Measurements from ENCODE around the gene NDUFB10. TPM values are rescaled to one million over a fixed set of nuclear protein-coding genes. Genes with fewer than 3 reads are reported as not detected.
A peak's percentile ranks its signal among the peaks of the same experiment; 100 is the strongest.
"Not testable (repeated sequence)": the region's sequence is repeated elsewhere in the genome, so short reads cannot be mapped to it uniquely, and the experiment has no call there.

The NDUFB10 gene
- total RNA-seq, 2 donors from 2014 or later = 39.2 to 86.1 TPM

DNA sequence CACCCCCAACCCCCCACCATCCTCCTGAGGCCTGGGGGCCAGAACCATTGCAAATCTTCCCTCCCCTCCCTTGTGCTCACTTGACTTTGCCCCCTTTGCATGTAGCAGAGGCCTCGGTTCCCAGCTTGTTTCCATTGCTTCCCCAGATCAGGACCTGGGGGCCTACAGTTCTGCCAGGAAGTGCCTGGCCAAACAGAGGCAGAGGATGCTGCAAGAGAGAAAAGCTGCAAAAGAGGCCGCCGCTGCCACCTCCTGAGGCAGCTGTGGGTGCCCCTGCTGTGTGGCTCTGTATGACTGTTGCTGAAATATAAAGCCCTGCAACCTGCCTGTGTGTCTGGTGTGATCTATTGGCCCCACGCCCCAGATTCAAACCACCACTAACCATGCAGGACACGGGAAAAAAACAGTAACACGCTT, 2.3 kb downstream of the NDUFB10 start:
- Histone ChIP-seq H3K9me3 (no peaks in the 10 kb centered on the region), H3K36me3 (replicated peaks in 1 of 2; ENCODE audit: insufficient read depth in 1 of 2, low read depth in 2 of 2) (peaks cover 4 to 8% of the 10 kb centered on the region in 2 donors), H3K4me3 (no peak overlapping the region), H3K27me3 (no peaks in the 10 kb centered on the region), H3K4me1 (peaks cover 50% of the 10 kb centered on the region), H3K27ac (no peak overlapping the region)
- TF ChIP-seq POLR2A (IDR thresholded peaks at IDR 0.05) = no peak
- TF ChIP-seq, protein P1, sequence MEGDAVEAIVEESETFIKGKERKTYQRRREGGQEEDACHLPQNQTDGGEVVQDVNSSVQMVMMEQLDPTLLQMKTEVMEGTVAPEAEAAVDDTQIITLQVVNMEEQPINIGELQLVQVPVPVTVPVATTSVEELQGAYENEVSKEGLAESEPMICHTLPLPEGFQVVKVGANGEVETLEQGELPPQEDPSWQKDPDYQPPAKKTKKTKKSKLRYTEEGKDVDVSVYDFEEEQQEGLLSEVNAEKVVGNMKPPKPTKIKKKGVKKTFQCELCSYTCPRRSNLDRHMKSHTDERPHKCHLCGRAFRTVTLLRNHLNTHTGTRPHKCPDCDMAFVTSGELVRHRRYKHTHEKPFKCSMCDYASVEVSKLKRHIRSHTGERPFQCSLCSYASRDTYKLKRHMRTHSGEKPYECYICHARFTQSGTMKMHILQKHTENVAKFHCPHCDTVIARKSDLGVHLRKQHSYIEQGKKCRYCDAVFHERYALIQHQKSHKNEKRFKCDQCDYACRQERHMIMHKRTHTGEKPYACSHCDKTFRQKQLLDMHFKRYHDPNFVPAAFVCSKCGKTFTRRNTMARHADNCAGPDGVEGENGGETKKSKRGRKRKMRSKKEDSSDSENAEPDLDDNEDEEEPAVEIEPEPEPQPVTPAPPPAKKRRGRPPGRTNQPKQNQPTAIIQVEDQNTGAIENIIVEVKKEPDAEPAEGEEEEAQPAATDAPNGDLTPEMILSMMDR (IDR thresholded peaks at IDR 0.05) = no peak
- no peak for DNase-seq
- intact Hi-C loops (cut with DNase I) = no loop called here
- no peak for ATAC-seq
- 44 to 45% methylated on average over 4 to 6 of the region's 6 CpGs for WGBS, 2 donors

DNA sequence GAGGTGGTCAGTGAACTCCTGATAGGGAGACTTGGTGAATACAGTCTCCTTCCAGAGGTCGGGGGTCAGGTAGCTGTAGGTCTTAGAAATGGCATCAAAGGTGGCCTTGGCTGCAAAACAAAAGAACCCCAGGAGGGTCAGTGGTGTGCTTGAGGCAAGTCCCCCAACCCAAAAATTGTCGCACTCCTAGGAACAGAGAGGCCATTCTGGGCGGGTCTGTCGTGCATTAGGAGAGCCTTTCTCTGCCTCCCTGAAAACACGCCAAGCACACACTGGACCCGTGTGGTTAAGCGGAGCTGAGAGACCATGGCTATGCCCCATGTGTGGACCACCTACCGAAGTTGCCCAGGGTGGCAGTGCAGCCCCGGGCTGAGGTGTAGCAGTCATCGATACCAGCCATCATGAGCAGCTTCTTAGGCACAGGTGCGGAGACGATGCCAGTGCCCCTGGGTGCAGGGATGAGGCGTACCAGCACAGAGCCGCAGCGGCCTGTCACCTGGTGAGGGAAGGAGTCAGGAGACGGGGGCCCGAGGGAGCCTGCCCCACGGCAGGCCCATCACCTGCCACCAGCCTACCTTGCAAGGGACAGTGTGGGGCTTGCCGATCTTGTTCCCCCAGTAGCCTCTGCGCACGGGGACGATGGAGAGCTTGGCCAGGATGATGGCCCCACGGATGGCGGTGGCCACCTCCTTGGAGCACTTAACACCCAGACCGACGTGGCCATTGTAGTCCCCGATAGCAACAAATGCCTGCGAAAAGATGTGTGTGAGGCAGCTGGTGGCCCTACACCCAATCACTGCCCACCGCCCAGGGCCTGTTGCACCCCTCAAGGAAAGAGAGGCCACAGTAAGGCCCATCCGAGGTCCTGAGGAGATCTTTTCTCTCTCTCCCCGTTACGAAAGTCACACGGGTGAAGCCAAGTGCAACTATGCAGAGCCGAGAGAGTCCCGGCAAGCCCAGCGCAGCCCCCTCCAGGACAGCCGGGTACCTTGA, 3.1 kb downstream of the NDUFB10 start:
- WGBS, 2 donors = 72 to 80% methylated on average over 14 to 33 of the region's 37 CpGs
- peaks cover 50% of the 10 kb centered on the region for H3K4me1 ChIP-seq
- H3K9me3 ChIP-seq; H3K27me3 ChIP-seq; H3K36me3 ChIP-seq (replicated peaks in 1 of 2; ENCODE audit: insufficient read depth in 1 of 2, low read depth in 2 of 2); ATAC-seq; DNase-seq; intact Hi-C loops (cut with DNase I): not testable (repeated sequence)
- H3K27ac ChIP-seq = peak overlapping the region in 3 of 4 donors; percentile 3 to 97 (median 21)
- peak overlapping the region in 1 of 2 donors; percentile 68 for H3K4me3 ChIP-seq

DNA sequence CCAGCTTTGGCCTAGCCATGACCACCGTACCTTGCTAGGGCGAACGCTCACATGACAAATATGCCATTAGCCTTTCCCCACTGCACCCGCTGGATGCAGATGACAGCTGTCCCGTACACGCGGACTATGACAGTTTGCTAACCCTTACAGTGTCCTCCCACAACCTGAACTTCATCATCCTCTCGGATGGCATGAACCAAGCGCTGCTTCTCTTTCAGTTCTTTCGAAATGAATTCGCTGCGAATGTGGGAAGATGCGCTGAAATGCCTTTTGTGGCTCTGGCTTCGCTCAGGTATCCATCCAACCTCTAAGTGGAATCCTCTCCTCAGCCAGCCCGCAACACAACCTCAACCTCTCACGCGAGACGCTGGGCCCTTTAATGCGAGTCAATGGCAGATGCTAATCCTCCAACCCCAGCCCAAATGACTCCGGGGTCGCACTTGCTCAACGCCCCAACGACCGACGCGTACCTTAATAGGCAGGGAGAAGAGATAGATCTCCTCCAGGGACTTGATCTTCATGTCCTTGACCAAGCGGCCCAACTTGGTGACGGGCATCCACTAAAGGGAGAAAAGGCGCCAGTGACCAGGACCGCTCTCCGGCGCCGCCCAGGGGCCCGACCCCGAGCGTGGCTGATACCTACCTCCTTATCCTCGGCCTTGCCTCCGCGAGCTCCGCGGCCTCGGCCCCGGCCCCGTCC, 4.6 kb downstream of the NDUFB10 start:
- H3K27me3 ChIP-seq = no peaks in the 10 kb centered on the region
- H3K27ac ChIP-seq = peak overlapping the region; percentile 90 to 97 (median 95)
- TF ChIP-seq, protein P1 (IDR thresholded peaks at IDR 0.05) = peak in 3 of 7 experiments; percentile 15 to 30 (median 15)
- TF ChIP-seq POLR2A (IDR thresholded peaks at IDR 0.05) = no peak
- intact Hi-C loops (cut with DNase I) = no loop called here
- DNase-seq = peak in 2 of 4 donors; percentile 50 to 59
- peak; percentile 23 for ATAC-seq
- peaks cover 46% of the 10 kb centered on the region for H3K4me1 ChIP-seq
- 5 to 22% methylated on average over 26 to 42 of the region's 44 CpGs for WGBS, 2 donors
- H3K9me3 ChIP-seq = no peaks in the 10 kb centered on the region
- H3K4me3 ChIP-seq = peak overlapping the region; percentile 20 to 68
- peaks cover 4 to 8% of the 10 kb centered on the region in 2 donors for H3K36me3 ChIP-seq (replicated peaks in 1 of 2; ENCODE audit: insufficient read depth in 1 of 2, low read depth in 2 of 2)

DNA sequence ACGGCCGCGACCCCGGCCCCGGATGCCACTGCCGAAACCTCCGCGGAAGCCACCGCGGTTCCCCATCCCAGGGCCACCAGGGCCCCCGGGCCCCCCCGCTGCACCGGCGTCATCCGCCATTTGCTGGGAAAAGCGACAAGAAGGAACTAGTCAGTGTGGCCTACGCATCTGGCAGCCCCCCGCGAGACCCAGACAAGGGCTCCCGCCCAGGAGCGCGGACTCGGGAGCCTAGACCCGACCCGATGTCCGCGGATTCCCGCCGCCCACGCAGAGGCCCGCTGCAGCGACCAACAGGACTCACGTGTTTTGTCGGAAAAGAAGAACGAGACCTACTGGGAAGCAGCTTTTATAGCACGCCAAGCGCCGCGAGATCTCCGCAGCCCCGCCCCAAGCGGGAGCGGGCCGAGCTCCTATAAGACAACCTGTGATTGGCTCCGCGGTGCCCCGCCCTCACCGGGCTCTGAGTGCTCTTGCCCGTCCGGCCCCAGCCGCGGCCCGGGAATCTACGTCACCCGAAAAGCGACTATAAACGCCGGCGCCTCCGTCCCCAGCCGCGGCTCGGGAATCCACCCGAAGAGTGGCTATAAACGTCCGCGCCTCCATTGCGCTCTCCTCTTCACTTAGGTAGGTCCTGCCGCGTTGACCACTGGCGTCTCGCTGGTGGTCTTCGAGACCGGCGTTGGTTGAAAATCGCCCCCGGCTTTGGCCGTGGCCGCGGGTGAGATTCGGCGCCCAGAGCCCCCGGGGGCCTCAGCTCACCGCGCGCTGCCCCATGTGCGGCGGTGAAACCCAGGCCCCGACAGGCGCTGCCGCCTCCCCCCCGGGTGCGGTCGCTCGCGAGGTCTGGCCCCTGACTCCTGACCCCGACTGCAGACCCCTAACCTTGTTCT, 5.4 kb downstream of the NDUFB10 start, which contains the start of gene RPS2:
TSS of gene RPS2 (minus strand) at position 321 of the 890 bp plus-strand sequence. CDS start at position 120, 201 bp downstream.
- 0 to 1% methylated on average over 7 to 93 of the region's 97 CpGs for WGBS, 2 donors
- Histone ChIP-seq H3K4me1 (peaks cover 43% of the 10 kb centered on the region), H3K36me3 (replicated peaks in 1 of 2; ENCODE audit: insufficient read depth in 1 of 2, low read depth in 2 of 2) (peaks cover 4 to 8% of the 10 kb centered on the region in 2 donors), H3K4me3 (peak within 1 kb of the TSS; percentile 68 to 78), H3K9me3 (no peaks in the 10 kb centered on the region), H3K27me3 (no peaks in the 10 kb centered on the region), H3K27ac (peak within 1 kb of the TSS; percentile 90 to 97 (median 95))
- TF ChIP-seq, protein P1 (IDR thresholded peaks at IDR 0.05) = no peak
- TF ChIP-seq POLR2A (IDR thresholded peaks at IDR 0.05) = peak; percentile 93 to 99 (median 99)
- intact Hi-C loops (cut with DNase I) = no loop called here
- ATAC-seq = peak; percentile 97
- DNase-seq = peak; percentile 98 to 100 (median 100)

All from body of pancreas (tissue), 4 donors.